ENCODE measurements around the gene TRAPPC11. TPM values are rescaled to one million over a fixed set of nuclear protein-coding genes. Genes with fewer than 3 reads are reported as not detected.

TRAPPC11 gene
- total RNA-seq, 1 experiment from 2014 or later: 32.2 TPM

- H3K23me2 ChIP-seq (ENCODE audit: insufficient read length, low read depth, low read length, poor library complexity, severe bottlenecking): no peaks in the 10 kb centered on the region
- H2BK15ac ChIP-seq (ENCODE audit: low read depth, low read length): no peak overlapping the region
- H4K20me1 ChIP-seq (ENCODE audit: control insufficient read depth, insufficient read depth, insufficient read length): no peaks in the 10 kb centered on the region
- no peak overlapping the region for H2BK120ac ChIP-seq (ENCODE audit: low read depth, low read length, poor library complexity, severe bottlenecking)
- no peaks in the 10 kb centered on the region for H3K79me2 ChIP-seq (ENCODE audit: insufficient read depth, low read length)
- no peak overlapping the region for H3K18ac ChIP-seq (ENCODE audit: insufficient read length, low read depth, low read length)
- no peak overlapping the region for H3K27ac Mint-ChIP-seq
- H3K4me3 Mint-ChIP-seq: no peak overlapping the region
- no peaks in the 10 kb centered on the region for H3K9me3 ChIP-seq (ENCODE audit: control insufficient read depth, low read depth, low read length)
- H2AFZ ChIP-seq (ENCODE audit: low read length): no peak overlapping the region
- H2BK5ac ChIP-seq (ENCODE audit: insufficient read length, low read length): no peak overlapping the region
- H3K9ac ChIP-seq (ENCODE audit: extremely low read depth, insufficient read length, low read length): no peak overlapping the region
- no peak overlapping the region for H4K8ac ChIP-seq (replicated peaks; ENCODE audit: insufficient read length, low read depth, low read length)
- no peak overlapping the region for H3K23ac ChIP-seq (ENCODE audit: insufficient read length, low read depth, low read length)
- no peaks in the 10 kb centered on the region for H3K4me1 ChIP-seq (ENCODE audit: insufficient read depth, low read length)
- H3K14ac ChIP-seq (ENCODE audit: insufficient read depth, low read length): no peak overlapping the region
- no CpG with 5 or more reads among the region's 22 CpGs for WGBS (ENCODE audit: extremely low coverage, insufficient read length, low lambda C conversion rate)
- no peak overlapping the region for H4K5ac ChIP-seq (ENCODE audit: insufficient read length, low read depth, low read length)
- H2BK12ac ChIP-seq (ENCODE audit: insufficient read length, low read depth, low read length): no peak overlapping the region
- H3K27me3 Mint-ChIP-seq (ENCODE audit: low read depth): peaks cover 21% of the 10 kb centered on the region
- H3K36me3 Mint-ChIP-seq (ENCODE audit: insufficient read depth in 1 of 3, low read depth in 3 of 3): peaks cover 0 to 2% (median 0%) of the 10 kb centered on the region in 3 experiments; a peak in 1 of 7 replicates
- H4K91ac ChIP-seq (ENCODE audit: insufficient read length, low read depth, low read length): no peak overlapping the region
- no peak overlapping the region for H3T11ph ChIP-seq (ENCODE audit: low read length)
- peaks cover 5 to 6% of the 10 kb centered on the region in 2 experiments for H3K4me1 Mint-ChIP-seq
- no peak overlapping the region for H3K4ac ChIP-seq (ENCODE audit: low read depth, low read length)
- TF ChIP-seq CTCF (conservative IDR thresholded peaks at IDR 0.05): no peak
- no peak for DNase-seq
- H3K27ac ChIP-seq (ENCODE audit: insufficient read length, low read depth, low read length): no peak overlapping the region
- no peak overlapping the region for H3K4me2 ChIP-seq (ENCODE audit: insufficient read depth, insufficient read length, low read length)
- no peaks in the 10 kb centered on the region for H3K79me1 ChIP-seq (ENCODE audit: insufficient read depth, low read depth, low read length, poor library complexity, severe bottlenecking)
- H2BK20ac ChIP-seq (ENCODE audit: low read depth, low read length, poor library complexity, severe bottlenecking): no peak overlapping the region
- no peak overlapping the region for H2AK5ac ChIP-seq (ENCODE audit: insufficient read length, low read length)
- H3K9me3 Mint-ChIP-seq: 0 out of 5 replicates have a peak, but pooled peaks cover 0 to 2% of the 10 kb centered on the region in 2 experiments
- no peak overlapping the region for H3K56ac ChIP-seq (ENCODE audit: insufficient read length, low read depth, low read length)
- H3K27me3 ChIP-seq (ENCODE audit: insufficient read depth, low read length): no peaks in the 10 kb centered on the region
Measured at GRCh38 chr4:183728223-183729068, 69.4 kb downstream of the TRAPPC11 start.

All from H9 (cell line).